ENCODE results near the gene THSD8.

THSD8 gene

GRCh38 chr19:12847159-12848139 lies 45.6 kb downstream of the THSD8 start:
- H3K4me3 ChIP-seq (ENCODE audit: low read depth, low read length) = no peak overlapping the region
- TF ChIP-seq POLR2A (IDR thresholded peaks at IDR 0.05; ENCODE audit: extremely low read depth, insufficient read length) (no peak), MYC (IDR thresholded peaks at IDR 0.05; ENCODE audit: low read depth, low read length) (no peak), CTCF (IDR thresholded peaks at IDR 0.05; ENCODE audit: low read depth, low read length) (peak; percentile 90), MAX (IDR thresholded peaks at IDR 0.05; ENCODE audit: low read depth, low read length) (peak; percentile 60)
- DNase-seq (ENCODE audit: low read depth) = peak; percentile 83
